CMK (cell line): ENCODE results near the gene SYT8.

Experiments used
- DNase-seq: peaks from one replicate; pipeline ENCODE4 v3.0.0-alpha.2; 2010; ENCODE audit warnings: low read depth

Gene SYT8

GRCh38 chr11:1817511-1817910 lies 17.3 kb upstream of the SYT8 start:
- DNase-seq: no peak

- DNase-seq: no peak
Measured at GRCh38 chr11:1819074-1819473, 15.7 kb upstream of the SYT8 start.

GRCh38 chr11:1820463-1821325 lies 14.1 kb upstream of the SYT8 start:
- no peak for DNase-seq

- no peak for DNase-seq
Measured at GRCh38 chr11:1821562-1821961, 13.2 kb upstream of the SYT8 start.

- DNase-seq: no peak
Measured at GRCh38 chr11:1822648-1823375, 12.0 kb upstream of the SYT8 start.

GRCh38 chr11:1823376-1824220 lies 11.2 kb upstream of the SYT8 start:
- DNase-seq: no peak

- DNase-seq: no peak
Measured at GRCh38 chr11:1824221-1825038, 10.4 kb upstream of the SYT8 start.

GRCh38 chr11:1825039-1825740 lies 9.6 kb upstream of the SYT8 start:
- DNase-seq: peak; percentile 49

- DNase-seq: no peak
Measured at GRCh38 chr11:1825785-1826451, 8.9 kb upstream of the SYT8 start.

- DNase-seq: no peak
Measured at GRCh38 chr11:1826552-1827094, 8.2 kb upstream of the SYT8 start.

- DNase-seq: no peak
Measured at GRCh38 chr11:1827095-1827813, 7.5 kb upstream of the SYT8 start.

- DNase-seq: no peak
Measured at GRCh38 chr11:1827931-1828330, 6.9 kb upstream of the SYT8 start.

GRCh38 chr11:1828542-1828941 lies 6.2 kb upstream of the SYT8 start:
- DNase-seq: no peak

- DNase-seq: no peak
Measured at GRCh38 chr11:1829039-1829820, 5.6 kb upstream of the SYT8 start.

- DNase-seq: no peak
Measured at GRCh38 chr11:1830004-1830321, 4.8 kb upstream of the SYT8 start.

GRCh38 chr11:1830322-1831223 lies 4.2 kb upstream of the SYT8 start:
- no peak for DNase-seq

- no peak for DNase-seq
Measured at GRCh38 chr11:1831338-1832210, 3.2 kb upstream of the SYT8 start.
